K562 (cell line): ENCODE data around the gene SAT2. TPM values are rescaled to one million over a fixed set of nuclear protein-coding genes. Genes with fewer than 3 reads are reported as not detected.

ENCODE experiments used
- C11orf30 ChIP-seq: fragments of 450-650 bp; IDR thresholded peaks from 2 replicates; pipeline ENCODE4 v1.6.1; 2016; ENCODE audit warnings: low read depth, mild to moderate bottlenecking
- CREM ChIP-seq: IDR thresholded peaks from 2 replicates; pipeline ENCODE4 v1.6.1; 2014; ENCODE audit warnings: antibody characterized with exemption, low read depth
- DDX20 ChIP-seq: fragments of 450-650 bp; IDR thresholded peaks from 2 replicates; pipeline ENCODE4 v1.6.1; 2016; ENCODE audit warnings: missing genetic modification characterization, low read depth, mild to moderate bottlenecking, missing compliant biosample characterization, moderate library complexity
- FOSL1 ChIP-seq: fragments of 200-800 bp; sonication (Bioruptor generic); conservative IDR thresholded peaks from 2 replicates; pipeline ENCODE4 v1.6.1; 2016; ENCODE audit warnings: missing genetic modification characterization, missing compliant biosample characterization
- HDAC1 ChIP-seq, 2 experiments: fragments of 450-650 bp; IDR thresholded peaks; 2 replicates each; pipeline ENCODE4 v1.6.1; 2016 to 2017; ENCODE audit warnings: inconsistent platforms in 1 of 2, mild to moderate bottlenecking in 1 of 2, moderate library complexity in 1 of 2
- HDAC2 ChIP-seq: fragments of 450-650 bp; IDR thresholded peaks from 2 replicates; pipeline ENCODE4 v1.6.1; 2016; ENCODE audit warnings: mild to moderate bottlenecking
- MAZ ChIP-seq, 2 experiments: fragments of 450-650 bp in 1 of 2; sonication (generic) in 1 of 2; formaldehyde crosslinking; IDR thresholded peaks in 1 of 2; conservative IDR thresholded peaks in 1 of 2; 2 replicates each; pipeline versions ENCODE4 v1.4.0 to v1.5.0; 2020; ENCODE audit warnings: mild to moderate bottlenecking in 1 of 2, missing genetic modification reagents in 1 of 2
- MYNN ChIP-seq, 2 experiments: sonication (generic); formaldehyde crosslinking in 1 of 2; IDR thresholded peaks; 2 replicates each; pipeline versions ENCODE4 v1.5.0 to v1.6.1; 2016 to 2020; ENCODE audit warnings: antibody characterized with exemption in 1 of 2, missing genetic modification reagents in 1 of 2
- PHF21A ChIP-seq: fragments of 450-650 bp; IDR thresholded peaks from 2 replicates; pipeline ENCODE4 v1.6.1; 2017; ENCODE audit warnings: low read depth, borderline replicate concordance
- SMARCA4 ChIP-seq: fragments of 450-650 bp; IDR thresholded peaks from 2 replicates; pipeline ENCODE4 v1.6.1; 2016
- SMARCB1 ChIP-seq: IDR thresholded peaks from 2 replicates; pipeline ENCODE4 v1.6.1; 2011; ENCODE audit warnings: improper control_type of control experiment, low read depth; ENCODE audit not compliant: insufficient read length
- TSC22D4 ChIP-seq: fragments of 450-650 bp; IDR thresholded peaks from 2 replicates; pipeline ENCODE4 v1.6.1; 2016; ENCODE audit warnings: missing genetic modification characterization, missing biosample characterization, control low read depth
- ZNF444 ChIP-seq: fragments of 250-450 bp; sonication (Bioruptor Pico); IDR thresholded peaks from 2 replicates; pipeline ENCODE4 v1.4.0; 2020; ENCODE audit warnings: mild to moderate bottlenecking, moderate library complexity
- ZNF830 ChIP-seq: fragments of 250-450 bp; sonication (Bioruptor Pico); IDR thresholded peaks from 2 replicates; pipeline ENCODE4 v1.5.0; 2021; ENCODE audit warnings: mild to moderate bottlenecking
- polyA plus RNA-seq, 8 experiments: library from polyadenylated mRNA; depleted of rRNA in 4 of 8; stranded (reverse) in 5 of 8; unstranded in 3 of 8; fragments of >200 nt; fragmentation: Nextera tagmentation in 2 of 8; fragmentation: Illumina TruSeq in 1 of 8; extraction: Ambion mirVana in 2 of 8; extraction: Trizol in 1 of 8; gene quantifications; 2 replicates each; pipeline versions ENCODE4 v1.2.1 to v1.2.3, GENCODE V29; 2011 to 2014; ENCODE audit warnings: inconsistent platforms in 1 of 8, missing spikeins in 1 of 8
- total RNA-seq, 7 experiments: library from RNA; depleted of rRNA in 6 of 7; stranded (reverse); fragments of >200 nt in 6 of 7; fragmentation: Illumina TruSeq in 2 of 7; extraction: Trizol in 2 of 7; gene quantifications; 2 replicates each; pipeline versions ENCODE4 v1.2.1 to v1.2.3, GENCODE V29; 2011 to 2021; ENCODE audit warnings: low replicate concordance in 1 of 7
- TF ChIP-seq, protein P1 (sequence below): sonication (generic); formaldehyde crosslinking; IDR thresholded peaks from 2 replicates; pipeline ENCODE4 v1.8.1; 2022; ENCODE audit warnings: missing genetic modification reagents
- TF ChIP-seq, protein P2 (sequence below): fragments of 450-650 bp; IDR thresholded peaks from 2 replicates; pipeline ENCODE4 v1.6.1; 2014; ENCODE audit warnings: low read depth, mild to moderate bottlenecking, moderate library complexity, borderline replicate concordance
- TF ChIP-seq, protein P3 (sequence below), 2 experiments: fragments of 450-650 bp; IDR thresholded peaks; 2 replicates each; pipeline ENCODE4 v1.6.1; 2016
- TF ChIP-seq, protein P4 (sequence below): fragments of 200-800 bp; sonication (Bioruptor generic); IDR thresholded peaks from 2 replicates; pipeline ENCODE4 v1.6.1; 2017; ENCODE audit warnings: missing genetic modification characterization, missing compliant biosample characterization
- TF ChIP-seq, protein P5 (sequence below): sonication (generic); formaldehyde crosslinking; IDR thresholded peaks from 2 replicates; pipeline ENCODE4 v1.5.0; 2020; ENCODE audit warnings: missing genetic modification reagents

The SAT2 gene
- total and polyA plus RNA-seq, 9 of the 15 experiments (the other 6 are each of a cell fraction or from before 2014, with no cell fraction given), result 2.0 to 8.0 (median 5.3) TPM

DNA sequence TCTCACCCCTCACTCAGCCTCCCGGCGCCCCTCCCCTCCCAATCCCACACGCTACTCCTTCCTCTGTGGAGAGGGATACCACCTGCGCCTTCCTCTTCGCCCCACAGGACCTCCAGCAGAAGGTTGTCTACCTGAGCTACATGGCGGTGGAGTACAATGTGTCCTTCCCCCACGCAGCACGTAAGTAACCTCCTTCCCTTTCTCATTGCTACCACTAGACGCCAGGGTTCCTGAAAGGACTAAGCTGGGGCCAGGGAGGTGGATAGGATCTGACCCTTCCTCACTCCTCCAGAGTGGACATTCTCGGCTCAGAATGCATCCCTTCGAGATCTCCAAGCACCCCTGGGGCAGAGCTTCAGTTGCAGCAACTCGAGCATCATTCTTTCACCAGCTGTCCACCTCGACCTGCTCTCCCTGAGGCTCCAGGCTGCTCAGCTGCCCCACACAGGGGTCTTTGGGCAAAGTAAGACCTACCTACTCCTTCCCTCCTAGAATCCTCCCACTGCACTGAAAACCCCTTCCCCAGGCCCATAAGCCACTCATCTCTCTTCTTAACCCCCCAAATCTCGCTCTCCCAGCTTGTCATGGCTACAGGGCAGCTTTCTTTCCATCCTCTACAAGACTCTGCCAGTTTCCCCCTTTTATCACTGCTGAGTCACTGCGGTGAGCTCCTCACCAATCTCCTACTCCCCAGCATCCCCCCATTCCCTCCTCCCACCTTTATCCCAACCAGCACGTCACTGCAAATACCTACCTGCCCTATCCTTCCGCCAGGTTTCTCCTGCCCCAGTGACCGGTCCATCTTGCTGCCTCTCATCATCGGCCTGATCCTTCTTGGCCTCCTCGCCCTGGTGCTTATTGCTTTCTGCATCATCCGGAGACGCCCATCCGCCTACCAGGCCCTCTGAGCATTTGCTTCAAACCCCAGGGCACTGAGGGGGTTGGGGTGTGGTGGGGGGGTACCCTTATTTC, 46.7 kb downstream of the SAT2 start (continued):
- TF ChIP-seq SMARCB1, result no peak
- TF ChIP-seq, protein P1, sequence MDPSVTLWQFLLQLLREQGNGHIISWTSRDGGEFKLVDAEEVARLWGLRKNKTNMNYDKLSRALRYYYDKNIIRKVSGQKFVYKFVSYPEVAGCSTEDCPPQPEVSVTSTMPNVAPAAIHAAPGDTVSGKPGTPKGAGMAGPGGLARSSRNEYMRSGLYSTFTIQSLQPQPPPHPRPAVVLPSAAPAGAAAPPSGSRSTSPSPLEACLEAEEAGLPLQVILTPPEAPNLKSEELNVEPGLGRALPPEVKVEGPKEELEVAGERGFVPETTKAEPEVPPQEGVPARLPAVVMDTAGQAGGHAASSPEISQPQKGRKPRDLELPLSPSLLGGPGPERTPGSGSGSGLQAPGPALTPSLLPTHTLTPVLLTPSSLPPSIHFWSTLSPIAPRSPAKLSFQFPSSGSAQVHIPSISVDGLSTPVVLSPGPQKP, result no peak
- peak; percentile 46 for TF ChIP-seq CREM
- peak; percentile 90 for TF ChIP-seq C11orf30
- TF ChIP-seq ZNF830 (CRISPR knock-in tag), result no peak
- TF ChIP-seq FOSL1 (tag), result peak; percentile 63
- peak; percentile 20; the same call in 1 of the 2 replicates for TF ChIP-seq HDAC2
- TF ChIP-seq, protein P2, sequence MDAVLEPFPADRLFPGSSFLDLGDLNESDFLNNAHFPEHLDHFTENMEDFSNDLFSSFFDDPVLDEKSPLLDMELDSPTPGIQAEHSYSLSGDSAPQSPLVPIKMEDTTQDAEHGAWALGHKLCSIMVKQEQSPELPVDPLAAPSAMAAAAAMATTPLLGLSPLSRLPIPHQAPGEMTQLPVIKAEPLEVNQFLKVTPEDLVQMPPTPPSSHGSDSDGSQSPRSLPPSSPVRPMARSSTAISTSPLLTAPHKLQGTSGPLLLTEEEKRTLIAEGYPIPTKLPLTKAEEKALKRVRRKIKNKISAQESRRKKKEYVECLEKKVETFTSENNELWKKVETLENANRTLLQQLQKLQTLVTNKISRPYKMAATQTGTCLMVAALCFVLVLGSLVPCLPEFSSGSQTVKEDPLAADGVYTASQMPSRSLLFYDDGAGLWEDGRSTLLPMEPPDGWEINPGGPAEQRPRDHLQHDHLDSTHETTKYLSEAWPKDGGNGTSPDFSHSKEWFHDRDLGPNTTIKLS, result no peak
- TF ChIP-seq MYNN (IDR thresholded peaks at IDR 0.05), result 0 out of 2 replicates have a peak, but pooled peaks have one; percentile 39
- TF ChIP-seq MYNN (CRISPR knock-in tag; IDR thresholded peaks at IDR 0.05), result no peak
- TF ChIP-seq TSC22D4 (tag), result no peak
- no peak for TF ChIP-seq PHF21A
- TF ChIP-seq SMARCA4, result peak; percentile 62; the same call in 1 of the 2 replicates
- TF ChIP-seq, protein P3, sequence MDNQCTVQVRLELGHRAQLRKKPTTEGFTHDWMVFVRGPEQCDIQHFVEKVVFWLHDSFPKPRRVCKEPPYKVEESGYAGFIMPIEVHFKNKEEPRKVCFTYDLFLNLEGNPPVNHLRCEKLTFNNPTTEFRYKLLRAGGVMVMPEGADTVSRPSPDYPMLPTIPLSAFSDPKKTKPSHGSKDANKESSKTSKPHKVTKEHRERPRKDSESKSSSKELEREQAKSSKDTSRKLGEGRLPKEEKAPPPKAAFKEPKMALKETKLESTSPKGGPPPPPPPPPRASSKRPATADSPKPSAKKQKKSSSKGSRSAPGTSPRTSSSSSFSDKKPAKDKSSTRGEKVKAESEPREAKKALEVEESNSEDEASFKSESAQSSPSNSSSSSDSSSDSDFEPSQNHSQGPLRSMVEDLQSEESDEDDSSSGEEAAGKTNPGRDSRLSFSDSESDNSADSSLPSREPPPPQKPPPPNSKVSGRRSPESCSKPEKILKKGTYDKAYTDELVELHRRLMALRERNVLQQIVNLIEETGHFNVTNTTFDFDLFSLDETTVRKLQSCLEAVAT (IDR thresholded peaks at IDR 0.05), result peak in 1 of 2 experiments; percentile 67; a peak in 2 of 4 replicates
- no peak for TF ChIP-seq DDX20 (tag)
- no peak for TF ChIP-seq ZNF444
- TF ChIP-seq HDAC1 (IDR thresholded peaks at IDR 0.05), result peak in 1 of 2 experiments; percentile 35; a peak in 1 of 4 replicates
- TF ChIP-seq, protein P4, sequence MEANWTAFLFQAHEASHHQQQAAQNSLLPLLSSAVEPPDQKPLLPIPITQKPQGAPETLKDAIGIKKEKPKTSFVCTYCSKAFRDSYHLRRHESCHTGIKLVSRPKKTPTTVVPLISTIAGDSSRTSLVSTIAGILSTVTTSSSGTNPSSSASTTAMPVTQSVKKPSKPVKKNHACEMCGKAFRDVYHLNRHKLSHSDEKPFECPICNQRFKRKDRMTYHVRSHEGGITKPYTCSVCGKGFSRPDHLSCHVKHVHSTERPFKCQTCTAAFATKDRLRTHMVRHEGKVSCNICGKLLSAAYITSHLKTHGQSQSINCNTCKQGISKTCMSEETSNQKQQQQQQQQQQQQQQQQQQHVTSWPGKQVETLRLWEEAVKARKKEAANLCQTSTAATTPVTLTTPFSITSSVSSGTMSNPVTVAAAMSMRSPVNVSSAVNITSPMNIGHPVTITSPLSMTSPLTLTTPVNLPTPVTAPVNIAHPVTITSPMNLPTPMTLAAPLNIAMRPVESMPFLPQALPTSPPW, result peak; percentile 59
- TF ChIP-seq MAZ (CRISPR knock-in tag; conservative IDR thresholded peaks at IDR 0.05 in 1 of 2, IDR thresholded peaks at IDR 0.05 in 1 of 2), result 0 out of 4 replicates have a peak, but pooled peaks of 1 of the 2 experiments have one; percentile 35
- TF ChIP-seq, protein P5, sequence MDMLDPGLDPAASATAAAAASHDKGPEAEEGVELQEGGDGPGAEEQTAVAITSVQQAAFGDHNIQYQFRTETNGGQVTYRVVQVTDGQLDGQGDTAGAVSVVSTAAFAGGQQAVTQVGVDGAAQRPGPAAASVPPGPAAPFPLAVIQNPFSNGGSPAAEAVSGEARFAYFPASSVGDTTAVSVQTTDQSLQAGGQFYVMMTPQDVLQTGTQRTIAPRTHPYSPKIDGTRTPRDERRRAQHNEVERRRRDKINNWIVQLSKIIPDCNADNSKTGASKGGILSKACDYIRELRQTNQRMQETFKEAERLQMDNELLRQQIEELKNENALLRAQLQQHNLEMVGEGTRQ (CRISPR knock-in tag), result no peak
